ENCODE data around the gene FBLIM1.
A peak's percentile ranks its signal among the peaks of the same experiment; 100 is the strongest.
"Not testable (repeated sequence)": the region's sequence is repeated elsewhere in the genome, so short reads cannot be mapped to it uniquely, and the experiment has no call there.

FBLIM1 gene

GRCh38 chr1:15825800-15826199, 67.2 kb downstream of the FBLIM1 start:
- DNase-seq: no peak

GRCh38 chr1:15826810-15827507, 68.4 kb downstream of the FBLIM1 start:
- no peak for DNase-seq

GRCh38 chr1:15827567-15827966, 69.0 kb downstream of the FBLIM1 start:
- not testable (repeated sequence) for DNase-seq

GRCh38 chr1:15828931-15829330, 70.3 kb downstream of the FBLIM1 start:
- not testable (repeated sequence) for DNase-seq

- no peak for DNase-seq
These were observed 71.7 kb downstream of the FBLIM1 start for GRCh38 chr1:15830258-15830657.

GRCh38 chr1:15833069-15833679, 74.6 kb downstream of the FBLIM1 start:
- DNase-seq: no peak

- DNase-seq: no peak
These were observed 75.3 kb downstream of the FBLIM1 start for GRCh38 chr1:15833842-15834405.

- peak; percentile 89 for DNase-seq
These were observed 76.0 kb downstream of the FBLIM1 start for GRCh38 chr1:15834406-15835204.

- no peak for DNase-seq
These were observed 76.7 kb downstream of the FBLIM1 start for GRCh38 chr1:15835205-15835740.

GRCh38 chr1:15835741-15836510, 77.3 kb downstream of the FBLIM1 start:
- peak; percentile 98 to 100 for DNase-seq
